GM06990 (cell line): ENCODE measurements around the gene SEPTIN5.

ENCODE experiments used
- DNase-seq: peaks from one replicate; pipeline ENCODE4 v3.0.0-alpha.2; 2011; ENCODE audit not compliant: insufficient read length; ENCODE audit errors: extremely low read depth
- H3K27me3 ChIP-seq: replicated peaks from 2 replicates; pipeline ENCODE4 v1.6.0; 2011; ENCODE audit warnings: low read length; ENCODE audit not compliant: control insufficient read depth, insufficient read depth
- H3K36me3 ChIP-seq: 2 replicates; pipeline ENCODE4 v1.5.1; 2011; ENCODE audit warnings: low read length; ENCODE audit not compliant: control insufficient read depth, insufficient read depth
- H3K4me3 ChIP-seq: replicated peaks from 2 replicates; pipeline ENCODE4 v1.5.1; 2011; ENCODE audit warnings: low read depth, mild to moderate bottlenecking, control low read depth, low read length
- CTCF ChIP-seq: IDR thresholded peaks from 2 replicates; pipeline ENCODE4 v1.5.1; 2011; ENCODE audit warnings: low read length, control low read depth, mild to moderate bottlenecking, inconsistent platforms; ENCODE audit not compliant: insufficient read depth, poor library complexity, severe bottlenecking

Gene SEPTIN5

DNA sequence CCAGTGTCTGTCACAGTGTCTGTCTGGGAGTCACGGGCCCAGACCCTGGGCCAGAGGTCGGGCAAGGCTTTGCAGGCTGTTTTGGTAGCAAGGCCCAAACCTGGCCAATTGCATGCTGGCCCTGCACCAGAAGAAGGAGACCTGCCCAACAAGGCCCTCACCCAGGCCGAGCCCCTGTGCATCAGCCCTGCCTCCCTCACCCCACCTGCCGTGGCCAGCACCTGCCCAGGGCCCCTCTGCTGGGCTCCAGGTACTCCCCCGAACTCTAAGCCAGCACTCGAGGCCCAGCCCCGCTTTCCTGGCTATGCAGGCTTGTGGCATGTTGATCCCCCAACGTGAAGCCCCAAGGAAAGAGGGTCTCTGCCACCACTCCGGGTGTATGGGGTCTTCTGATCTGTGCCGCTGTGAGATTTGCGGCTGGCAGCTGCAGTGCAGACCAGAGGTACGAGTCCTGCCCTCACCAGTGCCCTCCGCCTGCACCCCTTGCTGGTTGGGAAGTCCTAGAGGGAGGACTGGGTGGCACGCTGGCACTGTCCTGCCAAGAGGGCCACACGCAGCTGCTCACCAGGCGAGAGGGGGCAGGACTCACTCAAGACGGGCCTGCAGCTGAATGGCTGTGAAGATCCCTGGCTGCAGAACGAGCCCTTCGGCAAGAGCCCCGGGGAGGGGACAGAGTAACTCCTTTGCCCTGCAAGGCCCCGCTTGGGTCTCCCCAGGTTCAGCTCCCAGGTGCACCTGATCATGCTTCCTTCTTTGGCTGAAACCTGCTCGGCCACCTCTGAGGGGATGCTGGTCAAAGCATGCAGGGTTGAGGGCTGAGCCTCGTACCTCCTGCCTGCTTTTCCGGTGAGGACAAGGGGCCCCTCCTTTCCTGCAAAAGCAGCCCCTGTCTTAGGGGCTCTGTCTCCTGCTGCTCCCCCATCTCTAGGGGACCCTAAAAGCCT lies 6.7 kb upstream of the SEPTIN5 start:
- Histone ChIP-seq H3K27me3 (peaks cover 1% of the 10 kb centered on the region; the same call in 1 of the 2 replicates), H3K4me3 (no peak overlapping the region), H3K36me3 (no peaks in the 10 kb centered on the region)
- TF ChIP-seq CTCF = no peak
- DNase-seq = no peak

DNA sequence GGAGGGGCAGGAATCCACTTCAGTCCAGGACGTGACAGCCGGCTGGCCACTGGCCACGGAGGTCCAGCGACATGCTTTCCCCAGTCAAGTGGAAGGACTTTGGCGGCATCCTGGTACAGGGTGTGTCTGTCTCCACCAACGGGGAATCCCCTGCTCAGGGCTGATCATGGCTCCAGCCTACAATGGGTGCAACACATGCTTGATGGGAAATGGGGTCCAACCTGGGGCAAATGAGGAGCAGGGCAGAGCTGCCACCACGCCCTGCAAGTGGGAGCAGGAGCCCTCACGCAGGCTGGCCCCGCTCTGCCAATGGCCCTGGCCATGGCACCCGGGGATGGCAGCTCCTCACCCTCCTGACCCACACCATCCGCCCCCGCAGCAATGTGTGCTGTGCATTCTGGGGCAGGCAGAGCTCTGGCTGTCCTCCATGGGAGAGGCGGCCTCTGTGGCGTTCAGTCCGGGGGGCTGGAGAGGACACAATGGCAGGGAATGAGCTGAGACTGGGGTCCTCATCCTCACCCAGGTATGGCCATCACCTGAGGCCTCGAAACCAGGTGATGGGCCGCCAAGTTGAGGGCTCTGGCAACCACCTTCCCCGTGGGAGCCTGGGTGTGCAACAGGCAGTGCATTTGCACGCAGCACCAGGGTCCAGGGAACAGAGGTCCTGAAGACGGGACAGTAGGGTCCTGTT lies 5.8 kb upstream of the SEPTIN5 start:
- no peak for TF ChIP-seq CTCF
- H3K27me3 ChIP-seq = peaks cover 1% of the 10 kb centered on the region; the same call in 1 of the 2 replicates
- H3K4me3 ChIP-seq = no peak overlapping the region
- no peaks in the 10 kb centered on the region for H3K36me3 ChIP-seq
- DNase-seq = no peak

- no peak for TF ChIP-seq CTCF
- Histone ChIP-seq H3K36me3 (no peaks in the 10 kb centered on the region), H3K4me3 (no peak overlapping the region), H3K27me3 (peaks cover 1% of the 10 kb centered on the region; the same call in 1 of the 2 replicates)
- DNase-seq = no peak
These were observed 5.1 kb upstream of the SEPTIN5 start for GRCh38 chr22:19709063-19709769.

GRCh38 chr22:19710020-19710768 lies 4.1 kb upstream of the SEPTIN5 start:
- H3K27me3 ChIP-seq = peaks cover 1% of the 10 kb centered on the region; the same call in 1 of the 2 replicates

More at GRCh38 chr22:19710020-19710768, 4.1 kb upstream of the SEPTIN5 start:
- Histone ChIP-seq H3K4me3 (no peak overlapping the region), H3K36me3 (no peaks in the 10 kb centered on the region)
- no peak for DNase-seq
- TF ChIP-seq CTCF = no peak
